Measurements from ENCODE around the gene THPO.

DNA sequence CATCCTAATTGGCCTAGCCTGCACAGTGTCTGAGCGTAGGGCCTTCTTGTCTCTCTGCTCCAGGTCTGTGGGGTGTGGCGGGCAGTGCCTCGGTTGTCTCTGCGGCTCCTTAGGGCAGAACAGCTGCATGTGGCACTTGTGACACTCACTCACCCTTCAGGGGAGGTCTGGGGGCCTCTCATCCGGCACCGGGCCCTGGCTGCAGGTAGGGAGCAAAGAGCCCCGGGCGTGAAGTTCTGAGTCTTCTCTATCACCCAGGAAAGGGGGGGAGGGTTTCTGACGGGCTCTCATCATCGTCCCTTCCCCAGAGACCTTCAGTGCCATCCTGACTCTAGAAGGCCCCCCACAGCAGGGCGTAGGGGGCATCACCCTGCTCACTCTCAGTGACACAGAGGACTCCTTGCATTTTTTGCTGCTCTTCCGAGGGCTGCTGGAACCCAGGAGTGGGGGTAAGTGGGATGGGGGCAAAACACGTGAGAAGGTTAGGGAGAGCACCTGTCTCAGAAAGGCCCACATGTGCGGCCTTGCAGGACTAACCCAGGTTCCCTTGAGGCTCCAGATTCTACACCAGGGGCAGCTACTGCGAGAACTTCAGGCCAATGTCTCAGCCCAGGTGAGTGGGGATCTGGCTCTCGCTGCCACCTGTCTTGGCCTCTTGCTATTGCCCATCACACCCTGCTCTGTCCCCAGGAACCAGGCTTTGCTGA, 4.5 kb upstream of the THPO start:
- no peak for TF ChIP-seq ZFX (IDR thresholded peaks at IDR 0.05)
- TF ChIP-seq, protein P1, sequence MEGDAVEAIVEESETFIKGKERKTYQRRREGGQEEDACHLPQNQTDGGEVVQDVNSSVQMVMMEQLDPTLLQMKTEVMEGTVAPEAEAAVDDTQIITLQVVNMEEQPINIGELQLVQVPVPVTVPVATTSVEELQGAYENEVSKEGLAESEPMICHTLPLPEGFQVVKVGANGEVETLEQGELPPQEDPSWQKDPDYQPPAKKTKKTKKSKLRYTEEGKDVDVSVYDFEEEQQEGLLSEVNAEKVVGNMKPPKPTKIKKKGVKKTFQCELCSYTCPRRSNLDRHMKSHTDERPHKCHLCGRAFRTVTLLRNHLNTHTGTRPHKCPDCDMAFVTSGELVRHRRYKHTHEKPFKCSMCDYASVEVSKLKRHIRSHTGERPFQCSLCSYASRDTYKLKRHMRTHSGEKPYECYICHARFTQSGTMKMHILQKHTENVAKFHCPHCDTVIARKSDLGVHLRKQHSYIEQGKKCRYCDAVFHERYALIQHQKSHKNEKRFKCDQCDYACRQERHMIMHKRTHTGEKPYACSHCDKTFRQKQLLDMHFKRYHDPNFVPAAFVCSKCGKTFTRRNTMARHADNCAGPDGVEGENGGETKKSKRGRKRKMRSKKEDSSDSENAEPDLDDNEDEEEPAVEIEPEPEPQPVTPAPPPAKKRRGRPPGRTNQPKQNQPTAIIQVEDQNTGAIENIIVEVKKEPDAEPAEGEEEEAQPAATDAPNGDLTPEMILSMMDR (conservative IDR thresholded peaks at IDR 0.05): no peak
